Ectodermal cell (in vitro differentiated cells): ENCODE data around the gene SPATA2.
"Not testable (repeated sequence)": the region's sequence is repeated elsewhere in the genome, so short reads cannot be mapped to it uniquely, and the experiment has no call there.

ENCODE experiments used
- H3K27ac ChIP-seq: 2 replicates; pipeline ENCODE4 v1.7.0; 2013; ENCODE audit warnings: mild to moderate bottlenecking, low read depth, low read length; ENCODE audit not compliant: insufficient read depth, poor library complexity, severe bottlenecking
- H3K27me3 ChIP-seq: 2 replicates; pipeline ENCODE4 v1.7.0; 2013; ENCODE audit warnings: mild to moderate bottlenecking, low read length; ENCODE audit not compliant: insufficient read depth, control insufficient read depth, poor library complexity, severe bottlenecking
- H3K36me3 ChIP-seq: one replicate; pipeline ENCODE4 v1.7.0; 2013; ENCODE audit warnings: low read length; ENCODE audit not compliant: control insufficient read depth, insufficient read depth
- H3K4me1 ChIP-seq: one replicate; pipeline ENCODE4 v1.7.0; 2013; ENCODE audit warnings: low read length; ENCODE audit not compliant: control insufficient read depth, insufficient read depth
- H3K4me3 ChIP-seq: 2 replicates; pipeline ENCODE4 v1.7.0; 2013; ENCODE audit warnings: low read depth, low read length, control low read depth; ENCODE audit not compliant: insufficient read depth
- H3K9me3 ChIP-seq: 2 replicates; pipeline ENCODE4 v1.7.0; 2013; ENCODE audit warnings: mild to moderate bottlenecking, low read length, moderate library complexity; ENCODE audit not compliant: control insufficient read depth
- WGBS, 2 experiments: methylation state at CpG; one replicate each; pipeline ENCODE4 v1.1.7; 2013; ENCODE audit warnings: missing lambda C conversion rate in 2 of 2; 5-methylcytosine and 5-hydroxymethylcytosine counted together

SPATA2 gene

DNA sequence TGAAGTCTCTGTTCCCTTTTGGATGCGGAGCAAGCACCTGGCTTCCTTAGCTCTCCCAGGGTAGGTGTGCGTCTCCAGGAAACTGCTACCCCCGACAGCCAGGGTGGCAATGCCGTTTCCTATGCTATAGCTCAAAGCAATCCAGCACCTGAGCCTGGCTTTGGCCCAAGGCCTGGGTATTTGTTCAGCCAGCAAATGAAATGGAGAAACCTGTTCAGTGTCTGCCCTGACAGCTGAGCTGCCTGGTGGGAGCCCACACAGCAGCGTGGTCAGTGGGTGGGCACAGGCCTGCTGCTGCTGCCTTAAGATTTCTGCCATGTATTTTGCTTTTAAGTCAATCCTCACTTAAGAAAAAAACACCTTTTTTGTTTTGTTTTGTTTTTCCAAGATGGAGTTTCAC, 13.7 kb downstream of the SPATA2 start:
- Histone ChIP-seq H3K27me3 (no peaks in the 10 kb centered on the region), H3K36me3 (peaks cover 12% of the 10 kb centered on the region), H3K4me3 (no peak overlapping the region), H3K9me3 (no peaks in the 10 kb centered on the region), H3K27ac (no peak overlapping the region), H3K4me1 (no peaks in the 10 kb centered on the region)
- 93 to 94% methylated on average over 5 of the region's 5 CpGs for WGBS, 2 experiments

DNA sequence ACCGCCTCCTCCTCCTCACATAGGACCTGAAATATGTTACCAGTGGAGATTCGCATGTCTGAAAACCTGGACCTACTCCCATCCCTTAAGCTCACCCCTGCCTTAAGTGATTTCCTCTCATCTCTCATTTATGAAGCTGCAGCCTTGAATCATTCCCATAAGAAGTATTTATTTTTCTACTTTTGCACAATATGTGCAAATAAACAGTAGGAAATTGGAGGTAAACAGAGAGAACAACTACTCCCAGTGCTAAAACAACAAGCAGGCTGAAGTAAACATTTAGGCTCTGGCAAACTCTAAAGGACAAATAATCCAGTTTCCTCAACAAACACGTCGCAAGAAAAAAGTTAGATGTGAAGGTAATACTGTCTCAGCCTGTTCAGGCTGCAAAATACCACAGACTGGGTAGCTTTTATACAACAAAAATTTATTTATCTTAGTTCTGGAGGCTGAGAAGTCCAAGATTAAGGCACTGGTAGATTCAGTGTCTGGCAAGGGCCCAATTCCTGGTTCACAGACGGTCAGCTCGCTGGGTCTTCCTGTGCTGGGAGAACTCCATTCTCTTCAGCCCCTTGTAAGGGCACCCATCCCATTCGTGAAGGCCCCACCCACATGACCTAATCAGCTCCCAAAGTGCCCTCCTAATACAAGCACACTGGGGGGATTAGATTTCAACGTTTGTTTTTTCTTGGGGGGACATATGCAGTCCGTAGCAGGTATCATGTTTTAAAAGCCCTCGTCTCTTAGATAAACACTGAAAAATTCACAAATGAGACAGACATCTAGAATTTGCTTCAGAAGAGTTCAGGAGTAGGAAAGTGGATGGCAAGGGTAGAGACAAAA, 15.6 kb downstream of the SPATA2 start:
- no peaks in the 10 kb centered on the region for H3K9me3 ChIP-seq
- no peak overlapping the region for H3K27ac ChIP-seq
- no peaks in the 10 kb centered on the region for H3K27me3 ChIP-seq
- H3K36me3 ChIP-seq = no peaks in the 10 kb centered on the region
- WGBS, 2 experiments = 78 to 86% methylated on average over 10 of the region's 10 CpGs
- H3K4me3 ChIP-seq = no peak overlapping the region
- H3K4me1 ChIP-seq = no peaks in the 10 kb centered on the region

DNA sequence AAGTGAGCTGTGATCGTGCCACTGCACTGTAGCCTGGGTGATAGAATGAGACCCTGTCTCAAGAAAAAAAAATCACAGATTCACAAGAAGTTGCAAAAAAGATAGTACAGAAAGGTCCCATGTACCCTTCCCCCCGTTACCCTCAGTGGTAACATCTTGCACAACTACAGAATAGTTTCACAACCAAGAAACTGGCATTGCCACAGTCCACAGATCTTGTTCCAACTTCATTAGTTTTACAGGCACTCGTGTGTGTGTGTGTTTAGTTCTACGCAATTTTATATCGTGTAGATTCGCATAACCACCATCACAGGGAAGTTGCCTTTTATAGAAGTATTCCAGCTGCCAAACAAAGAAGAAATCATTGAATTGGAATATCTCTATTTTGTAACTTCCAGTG, 19.1 kb downstream of the SPATA2 start:
- H3K4me3 ChIP-seq = no peak overlapping the region
- no peaks in the 10 kb centered on the region for H3K36me3 ChIP-seq
- H3K9me3 ChIP-seq = no peaks in the 10 kb centered on the region
- 95 to 97% methylated on average over 6 of the region's 6 CpGs for WGBS, 2 experiments
- H3K27me3 ChIP-seq = no peaks in the 10 kb centered on the region
- H3K4me1 ChIP-seq = peaks cover 26% of the 10 kb centered on the region
- H3K27ac ChIP-seq = no peak overlapping the region

DNA sequence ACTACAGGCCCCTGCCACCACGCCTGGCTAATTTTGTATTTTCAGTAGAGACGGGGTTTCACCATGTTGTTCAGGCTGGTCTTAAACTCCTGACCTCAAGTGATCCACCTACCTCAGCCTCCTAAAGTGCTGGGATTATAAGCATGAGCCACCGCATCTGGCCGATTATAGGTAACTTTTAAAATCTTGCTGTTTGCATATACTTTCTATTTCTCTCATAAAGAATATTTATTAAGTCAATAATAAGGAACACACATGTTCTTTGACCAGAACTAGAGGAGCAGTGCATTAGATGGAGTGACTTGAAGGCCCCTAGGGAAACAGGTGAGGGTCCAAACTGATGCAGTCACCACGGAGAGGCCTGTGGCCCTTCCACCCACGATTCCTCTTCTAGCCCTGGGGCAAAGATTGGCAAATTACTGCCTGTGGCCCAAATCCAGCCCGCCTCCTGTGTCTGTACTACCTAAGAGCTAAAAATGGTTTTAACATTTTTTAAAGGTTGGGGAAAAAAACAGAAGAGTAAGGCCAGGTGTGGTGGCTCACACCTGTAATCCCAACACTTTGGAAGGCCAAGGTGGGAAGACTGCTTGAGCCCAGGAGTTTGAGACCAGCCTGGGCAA, 19.7 kb downstream of the SPATA2 start:
- H3K36me3 ChIP-seq, H3K27ac ChIP-seq, H3K4me3 ChIP-seq, H3K27me3 ChIP-seq, H3K9me3 ChIP-seq: not testable (repeated sequence)
- 94 to 97% methylated on average over 7 of the region's 7 CpGs for WGBS, 2 experiments
- peaks cover 33% of the 10 kb centered on the region for H3K4me1 ChIP-seq

DNA sequence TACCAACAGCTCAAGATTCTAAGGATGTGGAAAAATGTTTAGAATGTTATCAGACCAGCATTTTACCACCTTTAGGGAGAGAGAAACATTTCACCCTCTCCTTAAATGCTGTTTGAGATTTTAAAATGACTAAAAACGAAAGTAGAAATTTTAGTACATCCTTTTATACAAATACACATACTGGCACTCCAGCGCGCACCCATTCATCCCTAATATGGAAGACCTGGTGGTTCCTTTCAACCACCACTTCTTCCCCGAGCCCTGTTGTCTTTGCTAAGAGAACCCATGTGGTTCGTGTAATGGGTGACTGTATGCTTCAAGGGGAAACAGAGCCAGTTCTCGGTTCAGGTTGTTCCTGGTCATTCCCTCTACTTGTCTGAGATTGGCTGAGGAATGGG, 21.3 kb downstream of the SPATA2 start:
- no peak overlapping the region for H3K4me3 ChIP-seq
- peaks cover 37% of the 10 kb centered on the region for H3K4me1 ChIP-seq
- 91 to 94% methylated on average over 6 of the region's 6 CpGs for WGBS, 2 experiments
- no peak overlapping the region for H3K27ac ChIP-seq
- H3K27me3 ChIP-seq = no peaks in the 10 kb centered on the region
- no peaks in the 10 kb centered on the region for H3K9me3 ChIP-seq
- no peaks in the 10 kb centered on the region for H3K36me3 ChIP-seq

DNA sequence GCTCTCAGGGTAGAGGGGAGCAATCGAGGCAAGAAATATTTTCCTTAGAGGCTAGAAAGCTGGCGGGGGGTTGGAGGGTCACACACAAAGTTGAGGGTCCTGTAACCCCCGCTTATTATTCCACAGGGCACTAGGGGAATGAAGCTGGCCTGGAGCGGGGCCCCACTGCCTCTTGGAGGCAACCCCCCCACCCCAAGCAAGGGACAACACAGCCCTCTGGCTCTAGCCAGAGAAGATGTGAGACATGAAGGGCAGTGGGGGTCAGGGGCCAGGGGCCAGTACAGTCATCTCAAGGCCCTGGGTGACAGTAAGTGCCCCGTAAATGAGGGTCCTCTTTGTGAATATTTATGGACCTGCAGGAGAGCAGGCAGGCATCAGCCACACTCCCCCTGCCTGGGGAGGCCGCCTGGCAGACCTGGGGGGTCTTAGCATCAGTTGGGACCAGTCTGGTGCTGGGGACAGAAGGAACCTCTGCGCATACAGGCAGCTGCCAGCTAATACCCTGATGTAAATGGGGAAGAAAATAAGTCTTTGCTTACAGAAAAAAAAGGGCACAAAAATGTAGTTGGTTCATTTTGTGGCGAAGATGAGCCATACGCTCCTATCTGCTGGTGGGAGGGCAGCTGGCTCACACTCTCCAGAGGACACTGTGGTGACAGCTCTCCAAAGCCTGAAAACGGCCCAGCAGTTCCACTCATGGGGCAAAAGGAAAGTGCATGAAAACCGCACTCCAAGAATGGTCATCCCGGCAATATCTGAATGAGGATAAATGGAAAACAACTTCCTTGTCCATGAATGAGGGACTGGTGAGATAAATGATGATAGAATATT, 21.9 kb downstream of the SPATA2 start:
- WGBS, 2 experiments = 91 to 93% methylated on average over 12 of the region's 12 CpGs
- Histone ChIP-seq H3K4me1 (peaks cover 37% of the 10 kb centered on the region), H3K4me3 (no peak overlapping the region), H3K27me3 (no peaks in the 10 kb centered on the region), H3K9me3 (no peaks in the 10 kb centered on the region), H3K36me3 (no peaks in the 10 kb centered on the region), H3K27ac (no peak overlapping the region)

DNA sequence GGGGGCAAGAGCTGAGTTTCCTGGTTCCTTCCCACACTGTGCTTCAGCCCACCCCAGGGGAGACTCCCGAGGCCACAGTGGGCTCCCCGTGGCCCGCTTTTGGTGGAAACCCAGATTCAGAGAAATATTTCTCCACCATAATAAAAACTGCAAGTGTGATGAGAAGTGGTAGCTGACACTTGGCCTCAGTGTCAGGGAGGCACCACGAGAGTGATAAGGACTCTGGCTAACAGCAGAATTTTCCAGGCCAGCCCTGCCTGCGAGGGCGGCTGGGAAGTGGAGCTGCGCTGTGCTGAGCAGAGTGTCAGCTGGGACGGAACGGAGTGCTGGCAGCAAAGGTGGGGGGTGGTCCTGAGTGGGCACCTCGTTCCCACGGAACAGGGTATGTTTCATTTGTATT, 22.5 kb downstream of the SPATA2 start:
- Histone ChIP-seq H3K9me3 (no peaks in the 10 kb centered on the region), H3K27ac (no peak overlapping the region), H3K4me1 (peaks cover 40% of the 10 kb centered on the region), H3K27me3 (no peaks in the 10 kb centered on the region), H3K36me3 (no peaks in the 10 kb centered on the region), H3K4me3 (no peak overlapping the region)
- WGBS, 2 experiments = 90 to 93% methylated on average over 11 of the region's 11 CpGs

DNA sequence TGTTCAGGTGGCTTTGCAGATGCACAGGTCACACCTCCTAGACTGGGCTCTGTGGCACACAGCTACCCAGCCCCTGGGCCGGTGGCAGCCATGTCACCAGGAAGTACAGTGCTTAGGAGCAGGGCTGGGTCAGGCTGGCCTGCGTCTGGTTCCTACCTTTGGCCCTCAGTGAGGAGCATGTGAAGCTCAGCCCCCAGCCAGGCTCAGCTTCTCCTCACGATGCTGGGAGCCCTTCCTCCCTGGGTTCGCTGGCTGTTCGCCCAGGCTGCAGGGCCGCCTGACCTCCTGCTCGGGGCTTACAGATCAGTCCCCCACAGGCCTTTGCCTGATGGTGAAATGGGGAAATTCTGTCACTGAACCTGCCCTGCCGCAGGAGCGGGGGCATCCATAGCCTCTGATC, 23.1 kb downstream of the SPATA2 start:
- H3K9me3 ChIP-seq = no peaks in the 10 kb centered on the region
- peaks cover 46% of the 10 kb centered on the region for H3K4me1 ChIP-seq

DNA sequence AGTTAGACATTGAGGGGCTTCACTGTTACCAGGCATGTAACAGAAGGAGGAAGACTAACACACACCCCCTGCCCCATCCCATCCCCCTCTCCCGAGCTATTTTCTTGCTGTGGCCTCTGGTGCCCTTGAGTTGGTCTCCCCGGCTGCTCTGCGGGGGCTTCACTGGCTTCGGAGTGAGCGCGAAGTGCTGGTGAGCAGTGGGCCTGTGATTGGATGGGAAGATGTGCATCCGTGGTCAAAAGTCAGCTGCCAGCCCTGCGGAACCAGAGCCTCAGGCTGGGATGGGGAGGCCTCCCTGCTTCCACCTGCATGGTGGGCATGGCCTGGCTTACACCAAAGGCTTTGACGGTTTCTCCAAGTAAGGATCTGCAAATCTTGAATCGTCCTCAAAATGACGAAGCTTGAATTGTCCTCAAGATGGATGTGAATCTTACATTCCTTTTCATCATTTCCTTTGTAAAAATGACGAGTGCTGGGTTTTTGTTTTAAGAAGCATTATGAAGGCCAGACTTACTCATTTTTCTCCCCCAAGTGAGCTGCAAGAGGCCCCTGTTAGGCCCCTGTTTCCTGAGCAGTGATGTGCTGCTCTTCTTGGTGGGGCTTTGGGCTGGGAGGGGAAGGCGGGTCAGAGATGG, 23.7 kb downstream of the SPATA2 start:
- Histone ChIP-seq H3K36me3 (peaks cover 4% of the 10 kb centered on the region), H3K4me3 (no peak overlapping the region), H3K9me3 (no peaks in the 10 kb centered on the region), H3K27ac (peak overlapping the region; percentile 63), H3K4me1 (peaks cover 51% of the 10 kb centered on the region), H3K27me3 (no peaks in the 10 kb centered on the region)
- 83 to 87% methylated on average over 13 of the region's 13 CpGs for WGBS, 2 experiments

More for the DNA sequence above, 23.1 kb downstream of the SPATA2 start:
- H3K36me3 ChIP-seq = peaks cover under 1% of the 10 kb centered on the region
- no peak overlapping the region for H3K4me3 ChIP-seq
- WGBS, 2 experiments = 92 to 95% methylated on average over 9 of the region's 9 CpGs
- no peak overlapping the region for H3K27ac ChIP-seq
- no peaks in the 10 kb centered on the region for H3K27me3 ChIP-seq
